Measurements from ENCODE around the gene MRPL55.
A peak's percentile ranks its signal among the peaks of the same experiment; 100 is the strongest.

The MRPL55 gene

GRCh38 chr1:228109073-228109961 is at the start of gene MRPL55:
Gene MRPL55 (minus strand): TSS chr1:228109299. CDS start chr1:228108260, 1,039 bp downstream.
- DNase-seq (ENCODE audit: low read depth in 1 of 2, low spot score in 1 of 2), result peak; percentile 99

DNA sequence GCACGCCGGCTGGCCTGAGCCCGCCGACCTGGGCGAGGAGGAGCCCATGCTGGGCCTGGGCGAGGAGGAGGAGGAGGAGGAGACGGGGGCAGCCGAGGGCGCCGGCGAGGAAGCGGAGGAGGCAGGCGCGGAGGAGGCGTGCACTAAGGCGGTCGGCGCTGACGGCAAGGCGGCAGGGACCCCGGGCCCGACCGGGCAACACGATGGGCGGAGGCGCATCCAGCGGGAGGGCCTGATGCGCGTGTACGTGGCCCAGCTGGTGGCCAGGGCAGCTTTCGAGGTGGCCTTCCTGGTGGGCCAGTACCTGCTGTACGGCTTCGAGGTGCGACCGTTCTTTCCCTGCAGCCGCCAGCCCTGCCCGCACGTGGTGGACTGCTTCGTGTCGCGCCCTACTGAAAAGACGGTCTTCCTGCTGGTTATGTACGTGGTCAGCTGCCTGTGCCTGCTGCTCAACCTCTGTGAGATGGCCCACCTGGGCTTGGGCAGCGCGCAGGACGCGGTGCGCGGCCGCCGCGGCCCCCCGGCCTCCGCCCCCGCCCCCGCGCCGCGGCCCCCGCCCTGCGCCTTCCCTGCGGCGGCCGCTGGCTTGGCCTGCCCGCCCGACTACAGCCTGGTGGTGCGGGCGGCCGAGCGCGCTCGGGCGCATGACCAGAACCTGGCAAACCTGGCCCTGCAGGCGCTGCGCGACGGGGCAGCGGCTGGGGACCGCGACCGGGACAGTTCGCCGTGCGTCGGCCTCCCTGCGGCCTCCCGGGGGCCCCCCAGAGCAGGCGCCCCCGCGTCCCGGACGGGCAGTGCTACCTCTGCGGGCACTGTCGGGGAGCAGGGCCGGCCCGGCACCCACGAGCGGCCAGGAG is 49.3 kb upstream of the MRPL55 start:
- DNase-seq (ENCODE audit: low read depth in 1 of 2, low spot score in 1 of 2), result no peak

DNA sequence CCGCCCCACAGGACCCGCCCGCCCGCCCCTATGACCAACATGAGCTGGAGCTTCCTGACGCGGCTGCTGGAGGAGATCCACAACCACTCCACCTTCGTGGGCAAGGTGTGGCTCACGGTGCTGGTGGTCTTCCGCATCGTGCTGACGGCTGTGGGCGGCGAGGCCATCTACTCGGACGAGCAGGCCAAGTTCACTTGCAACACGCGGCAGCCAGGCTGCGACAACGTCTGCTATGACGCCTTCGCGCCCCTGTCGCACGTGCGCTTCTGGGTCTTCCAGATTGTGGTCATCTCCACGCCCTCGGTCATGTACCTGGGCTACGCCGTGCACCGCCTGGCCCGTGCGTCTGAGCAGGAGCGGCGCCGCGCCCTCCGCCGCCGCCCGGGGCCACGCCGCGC is 48.6 kb upstream of the MRPL55 start:
- no peak for DNase-seq (ENCODE audit: low read depth in 1 of 2, low spot score in 1 of 2)

DNA sequence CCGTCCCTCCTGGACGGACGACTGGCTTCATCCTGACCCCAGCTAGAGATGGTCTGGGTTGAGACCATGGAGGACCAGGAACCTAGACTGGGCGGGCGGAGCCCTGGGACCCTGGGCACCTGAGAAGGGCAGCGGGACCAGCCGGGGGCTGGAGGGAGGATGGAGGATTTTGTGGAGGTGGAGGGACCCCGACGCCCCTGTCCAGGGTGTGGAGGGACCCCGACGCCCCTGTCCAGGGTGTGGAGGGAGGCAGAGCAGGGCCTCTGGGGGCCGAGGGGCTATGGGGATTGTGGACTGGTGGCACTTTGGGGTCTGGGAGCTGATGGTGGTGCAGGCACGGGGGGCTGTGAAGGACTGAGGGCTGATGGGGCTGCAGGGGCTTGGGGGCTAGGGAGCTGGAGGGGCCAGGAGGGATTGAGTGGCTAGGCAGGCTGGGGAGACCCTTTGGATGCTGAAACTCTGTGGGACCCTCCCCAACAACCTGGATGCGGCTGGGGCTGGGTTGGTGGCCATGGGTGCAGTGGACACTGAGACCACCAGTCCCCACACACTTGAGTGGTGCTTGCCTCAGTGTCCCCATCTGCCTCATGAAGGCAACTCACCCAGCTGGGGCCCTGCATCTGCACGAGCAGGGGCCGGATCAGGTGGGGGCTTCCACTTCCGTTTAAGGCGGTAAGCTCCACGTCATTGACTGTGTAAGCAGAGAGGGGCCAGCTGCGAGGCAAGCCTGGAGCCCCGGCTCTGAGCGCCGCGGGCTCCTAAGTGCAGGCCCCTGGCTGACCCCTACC is 48.0 kb upstream of the MRPL55 start:
- no peak for DNase-seq (ENCODE audit: low read depth in 1 of 2, low spot score in 1 of 2)

DNA sequence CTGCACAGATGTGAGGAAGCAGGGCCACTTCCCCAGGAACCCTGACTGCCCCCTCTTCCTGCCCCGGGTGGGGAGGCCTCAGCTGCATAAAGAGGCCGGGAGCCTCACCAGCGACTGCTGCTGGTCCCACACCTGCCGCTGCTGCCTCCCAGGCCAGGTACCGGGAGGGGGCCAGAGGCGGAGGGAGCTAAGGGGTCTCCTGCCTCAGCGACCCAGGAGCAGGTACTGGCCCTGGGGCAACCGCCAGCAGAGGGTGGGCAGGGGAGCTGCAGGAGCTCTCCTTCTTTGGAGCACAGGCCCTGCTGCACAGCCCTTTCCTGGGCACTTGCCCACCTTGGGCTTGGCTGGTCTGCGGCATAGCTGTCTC is 47.4 kb upstream of the MRPL55 start:
- no peak for DNase-seq (ENCODE audit: low read depth in 1 of 2, low spot score in 1 of 2)

DNA sequence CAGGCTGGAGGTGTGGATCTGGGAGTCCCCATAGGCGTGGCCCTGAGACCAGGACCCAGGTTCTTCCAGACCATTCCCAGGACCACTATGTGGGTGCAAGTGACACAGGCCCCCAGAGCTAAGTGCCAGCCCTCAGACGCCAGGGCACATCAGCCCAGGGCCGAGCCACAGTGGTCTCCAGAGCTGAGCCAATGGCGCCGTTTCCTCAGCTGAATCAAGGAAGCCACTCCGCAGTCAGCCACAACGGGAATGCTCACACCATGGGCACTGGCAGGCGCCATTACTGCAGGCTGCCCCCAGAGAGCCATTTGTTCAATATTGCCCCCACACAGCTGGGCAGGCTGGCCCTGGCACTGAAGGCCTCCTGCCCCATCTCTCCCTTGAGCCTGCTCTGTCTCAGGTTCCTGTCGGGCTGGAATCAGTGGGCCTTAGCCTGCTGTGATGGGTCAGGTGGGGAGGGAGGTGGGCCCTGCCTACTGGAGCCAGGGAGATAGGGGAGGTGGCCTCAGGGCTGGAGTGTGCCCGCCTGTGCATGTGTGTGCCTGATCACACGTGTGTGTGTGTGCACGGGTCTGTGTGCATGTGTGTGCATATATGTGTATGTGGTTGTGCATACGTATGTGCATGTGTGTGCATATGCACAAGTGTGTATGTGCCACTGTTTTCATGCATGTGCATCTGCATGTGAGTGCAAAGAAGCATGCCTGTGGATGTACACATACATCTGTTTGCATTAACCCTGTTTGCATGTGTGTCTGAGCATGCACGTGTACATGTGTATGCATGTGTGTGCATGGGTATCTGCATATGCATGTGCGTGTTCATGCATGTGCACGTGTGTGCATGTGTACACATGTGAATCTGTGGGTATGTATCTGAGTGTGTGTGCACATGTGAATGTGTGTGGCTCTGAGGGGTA is 46.8 kb upstream of the MRPL55 start:
- DNase-seq (ENCODE audit: low read depth in 1 of 2, low spot score in 1 of 2), result no peak

DNA sequence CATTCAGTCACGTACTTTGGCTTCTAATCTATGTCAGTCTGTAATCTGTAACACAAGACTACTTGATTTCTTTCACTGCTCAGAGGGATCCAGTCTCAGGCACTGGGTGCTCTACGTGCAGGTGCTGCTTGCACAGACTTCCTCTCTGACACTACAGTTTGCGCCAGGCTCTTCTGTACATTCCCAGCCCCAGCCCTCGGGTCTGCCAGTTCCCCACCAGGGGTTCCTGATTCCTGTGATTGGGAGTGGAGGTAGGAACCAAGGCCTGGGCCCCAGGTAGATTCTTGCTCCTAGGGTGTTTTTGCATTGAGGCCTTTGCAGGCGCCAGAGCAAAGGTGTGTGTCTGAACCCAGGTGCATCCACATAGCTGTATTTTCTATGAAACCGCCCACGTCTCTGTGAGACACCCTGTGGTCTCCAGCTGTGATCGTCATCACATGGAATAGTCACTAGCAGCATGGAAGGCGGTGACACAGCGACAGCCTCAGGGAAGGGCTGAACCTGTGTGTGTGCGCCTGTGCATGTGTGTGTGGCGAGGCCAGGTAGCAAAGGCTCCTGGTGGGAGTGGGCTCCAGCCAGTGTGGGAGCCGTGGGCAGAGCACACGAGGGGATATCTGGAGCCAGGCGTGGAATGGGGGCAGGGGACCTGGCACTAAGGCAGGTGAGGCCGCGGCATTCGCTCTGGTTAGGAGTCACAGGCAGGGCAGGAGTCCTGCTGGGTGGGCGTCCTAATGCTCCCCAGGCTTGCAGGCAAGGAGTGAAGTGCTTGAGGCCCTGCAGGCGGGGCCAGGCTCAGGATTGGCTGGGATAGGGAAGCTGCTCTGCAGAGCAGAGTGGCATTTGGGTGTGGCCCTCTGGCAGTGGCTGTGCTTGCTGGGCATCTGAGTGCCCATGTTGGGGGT is 45.8 kb upstream of the MRPL55 start:
- DNase-seq (ENCODE audit: low read depth in 1 of 2, low spot score in 1 of 2), result no peak

GRCh38 chr1:228154021-228154669 is 45.0 kb upstream of the MRPL55 start:
- DNase-seq (ENCODE audit: low read depth in 1 of 2, low spot score in 1 of 2), result no peak

DNA sequence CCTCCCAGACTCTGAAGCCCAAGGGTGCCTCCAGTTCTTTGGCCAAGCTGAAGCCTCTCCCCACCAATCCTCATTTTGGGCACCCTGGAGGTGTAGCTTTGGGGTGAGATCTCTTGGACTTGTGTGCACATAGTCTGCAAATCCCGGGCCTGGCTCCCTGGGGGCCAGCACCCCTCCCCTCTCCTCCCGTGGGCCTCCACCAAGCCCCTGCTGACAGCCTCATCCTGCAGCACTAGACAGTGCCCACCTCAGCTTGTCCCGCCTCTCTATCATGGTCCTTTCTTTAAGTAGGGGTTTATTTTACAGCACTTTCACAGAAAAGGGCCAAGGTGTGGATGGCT is 43.8 kb upstream of the MRPL55 start:
- DNase-seq (ENCODE audit: low read depth in 1 of 2, low spot score in 1 of 2), result no peak

DNA sequence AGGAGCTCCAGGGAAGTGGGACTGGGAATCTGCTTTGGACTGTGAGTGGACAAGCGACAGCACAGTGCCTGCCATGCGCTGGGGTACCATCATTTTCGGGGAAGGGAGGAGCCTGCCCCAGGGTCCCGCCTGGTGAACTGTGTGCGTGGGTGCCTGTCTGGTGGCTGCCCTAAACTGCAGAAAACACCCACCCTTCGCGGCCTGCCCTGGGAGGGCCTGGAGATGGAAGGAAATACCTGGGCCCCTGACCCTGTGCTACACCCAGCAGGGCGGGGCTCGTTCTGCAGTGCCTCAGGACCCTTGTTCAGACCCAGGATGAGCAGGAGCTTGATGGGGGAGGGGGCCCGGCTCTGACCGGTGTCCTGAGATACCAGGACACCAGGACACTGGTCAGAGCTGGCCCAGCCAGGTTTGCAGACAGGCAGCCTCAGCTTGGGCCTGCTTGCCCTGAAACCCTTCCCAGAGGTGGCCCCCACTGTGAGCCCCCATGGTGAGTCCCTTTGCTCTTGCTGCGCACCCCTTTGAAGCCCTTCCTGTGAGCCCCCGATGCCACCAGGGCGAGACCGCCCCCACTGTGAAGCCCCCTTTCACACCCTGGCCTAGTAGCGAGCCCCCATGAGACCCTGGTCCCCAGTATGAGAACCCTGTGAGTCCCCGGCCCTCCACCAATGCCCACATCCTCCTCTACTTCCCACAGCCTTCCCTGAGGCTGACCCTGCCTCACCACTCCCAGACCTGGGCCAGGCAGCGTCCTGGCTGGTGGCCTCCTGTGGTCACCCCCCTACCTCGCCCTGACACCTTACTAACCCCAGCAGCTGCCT is 43.2 kb upstream of the MRPL55 start:
- DNase-seq (ENCODE audit: low read depth in 1 of 2, low spot score in 1 of 2), result no peak

DNA sequence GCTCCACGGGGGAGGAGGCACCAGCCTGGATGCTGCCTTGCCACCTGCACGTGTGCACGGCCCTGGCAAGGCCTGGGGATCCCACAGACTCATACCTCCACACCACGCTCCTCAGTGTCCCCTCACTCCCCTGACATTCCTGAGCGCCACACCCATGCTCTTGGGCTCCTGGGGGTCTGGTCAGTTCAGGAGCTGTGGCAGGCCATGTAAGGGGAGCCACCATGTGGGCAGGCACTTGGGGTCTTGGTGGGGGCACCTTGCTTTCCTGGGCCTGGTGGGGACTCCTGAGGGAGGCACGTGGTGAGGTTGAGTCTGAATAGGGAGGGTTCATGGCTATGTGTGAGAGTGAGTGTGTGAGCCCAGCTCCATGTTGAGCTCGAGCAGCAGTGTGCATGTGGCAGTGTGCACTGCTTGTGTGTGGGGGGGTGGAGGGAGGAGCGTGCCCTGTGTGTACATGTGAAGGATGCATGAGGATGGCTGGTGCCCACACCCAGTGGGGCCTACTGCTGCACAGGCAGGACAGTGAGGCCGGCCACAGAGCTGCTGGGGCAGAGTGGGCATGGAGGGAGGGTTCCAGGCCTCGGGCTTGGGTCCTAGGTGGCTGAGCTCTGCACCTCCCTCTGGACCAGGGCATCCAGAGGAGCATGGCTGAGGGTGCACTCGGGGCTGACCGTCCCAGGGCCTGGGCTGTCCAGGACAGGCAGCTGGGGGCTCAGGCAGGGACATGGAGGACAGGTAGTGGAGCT is 42.3 kb upstream of the MRPL55 start:
- DNase-seq (ENCODE audit: low read depth in 1 of 2, low spot score in 1 of 2), result no peak

DNA sequence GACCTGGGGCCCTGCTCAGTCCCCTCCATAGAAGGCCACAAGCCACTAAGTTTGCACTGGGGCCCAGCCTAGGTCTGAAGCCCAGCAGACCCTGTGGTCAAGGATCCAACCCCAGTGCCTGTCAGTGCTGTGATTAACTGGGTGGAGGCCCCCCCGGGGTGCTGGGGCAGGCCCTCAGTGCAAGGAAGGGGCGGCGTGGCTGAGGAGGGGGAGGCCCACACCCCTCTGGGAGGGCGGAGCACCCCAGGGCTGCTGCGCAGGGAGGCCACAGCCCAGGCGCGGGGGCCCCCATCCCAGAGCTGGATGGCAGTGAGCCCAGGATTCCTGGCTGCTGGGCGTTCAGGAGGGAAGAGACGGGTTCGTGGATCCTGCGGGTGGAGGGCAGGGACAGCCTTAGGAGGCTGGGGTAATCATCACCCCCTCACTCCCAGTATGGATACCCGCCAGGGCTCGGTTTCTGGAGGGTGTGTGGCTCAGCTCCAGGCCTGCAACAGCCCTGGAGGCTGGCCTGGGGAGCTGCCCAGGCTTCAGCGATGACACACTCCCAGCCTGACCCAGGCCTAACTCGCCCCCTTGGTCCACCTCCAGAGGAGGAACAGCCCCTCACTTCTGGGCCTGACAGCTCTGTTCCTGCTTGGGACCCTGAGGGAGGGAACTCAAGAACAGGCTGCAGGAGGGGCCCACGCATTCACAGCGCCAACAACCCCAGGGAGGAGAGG is 41.5 kb upstream of the MRPL55 start:
- no peak for DNase-seq (ENCODE audit: low read depth in 1 of 2, low spot score in 1 of 2)

DNA sequence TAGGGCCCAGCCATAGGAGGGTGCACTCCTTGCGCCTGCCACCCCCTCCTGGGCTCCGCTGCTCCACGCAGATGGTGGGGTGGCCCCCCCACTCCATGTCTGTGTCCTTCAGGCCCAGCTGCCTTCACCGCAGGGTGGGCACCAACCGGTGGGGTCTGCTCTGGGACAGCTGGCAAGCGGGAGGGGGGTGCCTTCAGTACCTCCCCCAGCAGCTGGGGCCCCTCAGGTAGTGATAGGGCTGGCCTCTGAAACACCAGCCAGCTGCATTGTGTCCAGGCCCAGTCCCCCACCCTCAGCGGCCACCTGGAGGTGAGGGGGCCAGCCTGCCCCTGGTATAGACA is 41.0 kb upstream of the MRPL55 start:
- DNase-seq (ENCODE audit: low read depth in 1 of 2, low spot score in 1 of 2), result no peak

DNA sequence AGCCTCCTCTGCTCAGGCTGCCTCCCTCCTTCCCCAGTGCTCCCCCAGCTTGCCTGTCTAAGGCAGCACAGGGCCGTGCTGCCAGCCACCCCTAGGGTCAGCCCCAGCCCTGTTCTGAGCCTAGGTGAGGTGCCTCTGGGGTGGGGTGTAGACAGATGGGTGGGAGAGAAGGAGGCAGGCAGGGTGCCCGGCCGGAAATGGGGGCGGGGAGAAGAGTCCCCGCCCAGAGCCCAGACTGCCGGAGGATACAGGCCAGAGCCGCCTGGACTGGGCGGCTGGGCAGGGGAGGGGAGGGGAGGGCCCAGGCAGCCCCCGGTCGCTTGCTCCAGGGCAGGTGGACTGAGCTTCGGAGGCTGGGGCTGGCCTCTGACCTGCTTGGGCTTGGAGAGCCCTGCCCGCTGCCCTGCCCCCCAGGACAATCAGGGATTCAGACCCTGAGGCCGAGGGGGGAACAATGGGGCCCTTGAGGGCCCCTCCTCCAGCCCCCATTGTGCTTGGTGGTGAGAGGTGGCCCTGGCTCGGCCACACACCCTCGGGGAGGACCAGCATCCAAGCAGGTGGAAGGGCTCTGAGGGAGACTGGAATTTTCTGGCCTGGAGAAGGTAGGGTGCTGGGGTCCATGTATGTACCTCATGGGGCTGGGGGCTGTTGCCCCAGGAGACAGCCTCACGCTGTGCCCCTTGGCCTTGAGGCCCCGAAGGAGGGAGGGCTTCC is 40.5 kb upstream of the MRPL55 start, which contains the start of gene GJC2:
GJC2 (plus strand) TSS at position 525 of the 714 bp plus-strand sequence. CDS start 7,829 bp downstream, outside the sequence.
- DNase-seq (ENCODE audit: low read depth in 1 of 2, low spot score in 1 of 2), result no peak

DNA sequence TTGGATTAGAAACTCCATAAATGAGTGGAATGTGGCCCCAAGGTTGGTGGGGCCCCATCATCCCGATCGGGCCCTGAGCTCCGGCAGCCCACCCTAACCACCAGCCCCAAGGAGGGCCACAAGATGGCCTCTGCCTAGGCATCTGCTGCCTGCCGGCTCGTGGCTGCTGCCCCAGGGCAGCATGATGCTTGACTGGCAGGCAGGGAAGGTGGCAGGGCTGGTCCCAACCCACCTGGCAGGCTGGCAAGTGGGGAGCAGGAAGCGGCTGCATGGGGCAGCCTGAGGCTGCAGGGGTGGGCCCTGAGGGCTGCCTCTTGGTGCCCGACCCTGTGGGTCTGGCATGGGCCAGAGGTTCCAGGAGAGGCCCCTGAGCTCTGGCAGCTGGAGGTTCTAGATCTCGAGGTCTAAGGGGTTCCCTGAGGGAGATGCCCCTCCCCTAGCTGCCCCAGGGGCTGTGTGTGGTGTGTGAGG is 39.9 kb upstream of the MRPL55 start:
- no peak for DNase-seq (ENCODE audit: low read depth in 1 of 2, low spot score in 1 of 2)
